ENCODE measurements around the gene KCNN4. TPM values are rescaled to one million over a fixed set of nuclear protein-coding genes. Genes with fewer than 3 reads are reported as not detected.

KCNN4 gene
- polyA plus RNA-seq, 1 of the 3 experiments (the other 2 are of a cell fraction), result 22.2 TPM

DNA sequence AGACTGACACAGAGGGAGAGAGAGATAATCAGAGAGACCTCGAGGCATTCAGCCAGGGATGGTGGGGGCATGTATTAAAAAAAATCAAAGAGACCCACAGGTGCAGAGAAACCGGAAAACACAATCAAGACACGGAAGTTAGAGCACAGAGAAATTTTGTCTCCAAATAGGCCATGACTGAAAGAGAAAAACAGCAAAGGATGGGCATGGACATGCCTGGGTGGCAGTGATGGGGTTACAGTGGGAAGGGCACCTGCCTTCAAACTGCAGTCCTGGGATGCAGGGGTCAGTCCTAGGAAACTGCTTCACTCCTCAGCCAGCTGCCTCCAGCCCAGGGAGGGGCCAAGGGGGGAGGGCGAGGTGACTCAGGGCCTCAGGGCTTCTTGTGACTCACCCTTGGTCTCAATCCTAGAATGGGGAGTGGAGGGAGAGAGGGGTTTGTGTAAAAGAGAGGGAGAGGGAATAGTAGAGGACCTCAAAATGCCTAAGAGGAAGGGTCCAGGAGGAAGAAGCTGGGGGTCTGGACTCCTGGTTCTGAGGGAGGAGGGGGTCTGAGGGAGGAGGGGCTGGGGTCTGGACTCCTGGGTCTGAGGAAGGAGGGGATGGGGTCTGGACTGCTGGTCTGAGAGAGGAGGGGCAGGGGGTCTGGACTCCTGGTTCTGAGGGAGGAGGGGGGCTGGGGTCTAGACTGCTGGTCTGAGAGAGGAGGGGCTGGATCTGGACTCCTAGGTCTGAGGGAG, 3.6 kb upstream of the KCNN4 start (continued):
- TF ChIP-seq, protein P1, sequence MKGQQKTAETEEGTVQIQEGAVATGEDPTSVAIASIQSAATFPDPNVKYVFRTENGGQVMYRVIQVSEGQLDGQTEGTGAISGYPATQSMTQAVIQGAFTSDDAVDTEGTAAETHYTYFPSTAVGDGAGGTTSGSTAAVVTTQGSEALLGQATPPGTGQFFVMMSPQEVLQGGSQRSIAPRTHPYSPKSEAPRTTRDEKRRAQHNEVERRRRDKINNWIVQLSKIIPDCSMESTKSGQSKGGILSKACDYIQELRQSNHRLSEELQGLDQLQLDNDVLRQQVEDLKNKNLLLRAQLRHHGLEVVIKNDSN (IDR thresholded peaks at IDR 0.05; ENCODE audit: borderline replicate concordance, low read depth), result no peak
- TF ChIP-seq GABPA (IDR thresholded peaks at IDR 0.05; ENCODE audit: low read depth), result no peak

DNA sequence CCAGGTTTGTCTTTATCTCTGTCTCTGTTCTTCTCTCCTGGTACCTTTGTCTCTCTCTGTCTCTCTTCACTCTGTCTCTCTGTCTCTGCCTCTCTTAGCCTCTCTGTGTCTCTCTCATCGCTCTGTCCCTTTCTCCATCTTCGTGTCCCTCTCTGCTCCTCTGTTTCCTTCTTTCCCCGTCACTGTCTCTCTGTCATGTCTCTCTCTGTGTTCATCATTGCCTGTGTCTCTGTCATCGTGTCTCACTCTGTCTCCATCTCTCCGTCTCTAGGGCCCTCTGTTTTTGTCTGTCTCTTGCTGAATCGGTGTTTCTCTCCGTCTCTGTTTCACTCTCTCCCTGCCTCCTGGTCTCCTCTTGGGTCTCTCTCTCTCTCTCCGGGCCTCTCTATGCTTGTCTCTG, 2.9 kb upstream of the KCNN4 start:
- Histone ChIP-seq H3F3A (replicated peaks; ENCODE audit: insufficient read depth) (peaks cover 9% of the 10 kb centered on the region), H3K9ac (no peak overlapping the region), H3K9me3 (no peaks in the 10 kb centered on the region), H3K9me2 (no peaks in the 10 kb centered on the region), H2AFZ (ENCODE audit: low read depth) (no peak overlapping the region; the same call in 1 of the 2 replicates), H3K36me3 (replicated peaks in 1 of 2; ENCODE audit: control insufficient read depth in 1 of 2, insufficient read depth in 2 of 2, low read length in 1 of 2) (no peaks in the 10 kb centered on the region), H3K27me3 (ENCODE audit: insufficient read depth) (no peaks in the 10 kb centered on the region), H3K4me2 (no peak overlapping the region), H3K4me3 (ENCODE audit: low read depth in 2 of 2, low read length in 1 of 2) (no peak overlapping the region), H3K27ac (ENCODE audit: low read depth in 2 of 2, low read length in 1 of 2) (no peak overlapping the region), H4K20me1 (ENCODE audit: insufficient read depth) (no peaks in the 10 kb centered on the region), H3K79me2 (ENCODE audit: insufficient read depth) (no peaks in the 10 kb centered on the region), H3K4me1 (ENCODE audit: control insufficient read depth in 1 of 2, insufficient read depth in 2 of 2, low read depth in 1 of 2, low read length in 1 of 2) (peaks cover 3 to 20% of the 10 kb centered on the region in 2 experiments; a peak in 3 of 4 replicates)
- no peak for DNase-seq
- TF ChIP-seq GATA2 (CRISPR knock-in tag; IDR thresholded peaks at IDR 0.05) (no peak), EP300 (IDR thresholded peaks at IDR 0.05; ENCODE audit: borderline replicate concordance in 1 of 2, low read depth in 1 of 2, low read length in 1 of 2) (no peak)
- TF ChIP-seq, protein P2, sequence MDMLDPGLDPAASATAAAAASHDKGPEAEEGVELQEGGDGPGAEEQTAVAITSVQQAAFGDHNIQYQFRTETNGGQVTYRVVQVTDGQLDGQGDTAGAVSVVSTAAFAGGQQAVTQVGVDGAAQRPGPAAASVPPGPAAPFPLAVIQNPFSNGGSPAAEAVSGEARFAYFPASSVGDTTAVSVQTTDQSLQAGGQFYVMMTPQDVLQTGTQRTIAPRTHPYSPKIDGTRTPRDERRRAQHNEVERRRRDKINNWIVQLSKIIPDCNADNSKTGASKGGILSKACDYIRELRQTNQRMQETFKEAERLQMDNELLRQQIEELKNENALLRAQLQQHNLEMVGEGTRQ (IDR thresholded peaks at IDR 0.05; ENCODE audit: borderline replicate concordance, low read depth, low read length), result no peak
- WGBS (ENCODE audit: low lambda C conversion rate), result 88% methylated on average over 8 of the region's 8 CpGs
- CTCF ChIA-PET, result interaction anchor here (0.7 to 5.2 kb wide), 3 partner anchors 39 to 229 kb away, joined by 3 to 79 read pairs (median 7); no protein-coding TSS in a partner anchor
- POLR2A ChIA-PET, result no interaction called here

DNA sequence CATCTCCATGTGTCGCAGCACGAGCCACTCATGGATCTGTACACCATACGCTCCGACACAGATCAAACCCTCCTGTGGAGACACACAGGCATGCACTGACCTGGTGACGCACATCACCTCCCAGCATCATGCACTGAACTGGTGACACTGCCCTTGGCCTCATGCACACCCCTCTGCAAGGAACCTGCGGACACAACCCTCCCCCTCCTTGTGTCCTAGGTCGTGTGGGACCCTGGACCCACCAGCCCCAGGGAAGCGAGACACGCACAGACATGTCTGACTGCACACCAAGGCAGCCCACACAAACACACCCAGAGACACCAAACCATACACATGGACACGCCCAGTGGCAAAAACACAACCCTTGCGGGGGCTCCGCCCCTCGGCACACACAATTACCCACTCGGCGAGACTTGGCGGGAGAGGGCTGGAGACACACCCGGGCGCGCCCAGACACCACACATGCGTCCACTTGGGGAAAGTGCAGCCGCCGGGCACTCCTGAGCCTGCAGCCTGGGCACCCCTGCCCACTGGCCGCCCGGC, 2.0 kb upstream of the KCNN4 start:
- Histone ChIP-seq H3K4me3 (ENCODE audit: low read depth in 2 of 2, low read length in 1 of 2) (no peak overlapping the region), H3K79me2 (ENCODE audit: insufficient read depth) (no peaks in the 10 kb centered on the region), H3F3A (replicated peaks; ENCODE audit: insufficient read depth) (peaks cover 14% of the 10 kb centered on the region), H2AFZ (ENCODE audit: low read depth) (no peak overlapping the region), H3K27ac (ENCODE audit: low read depth in 2 of 2, low read length in 1 of 2) (no peak overlapping the region), H3K9me3 (no peaks in the 10 kb centered on the region), H4K20me1 (ENCODE audit: insufficient read depth) (no peaks in the 10 kb centered on the region), H3K9me2 (no peaks in the 10 kb centered on the region), H3K9ac (no peak overlapping the region), H3K27me3 (ENCODE audit: insufficient read depth) (no peaks in the 10 kb centered on the region), H3K4me2 (no peak overlapping the region), H3K4me1 (ENCODE audit: control insufficient read depth in 1 of 2, insufficient read depth in 2 of 2, low read depth in 1 of 2, low read length in 1 of 2) (peaks cover 5 to 26% of the 10 kb centered on the region in 2 experiments; a peak in 3 of 4 replicates), H3K36me3 (replicated peaks in 1 of 2; ENCODE audit: control insufficient read depth in 1 of 2, insufficient read depth in 2 of 2, low read length in 1 of 2) (no peaks in the 10 kb centered on the region)
- no peak for DNase-seq
- ChIA-PET CTCF (no interaction called here), POLR2A (no interaction called here)
- 75% methylated on average over 18 of the region's 24 CpGs for WGBS (ENCODE audit: low lambda C conversion rate)
- no peak for TF ChIP-seq JUND (IDR thresholded peaks at IDR 0.05)
- no peak for TF ChIP-seq TEAD4 (IDR thresholded peaks at IDR 0.05; ENCODE audit: borderline replicate concordance, insufficient read depth)
- TF ChIP-seq TAF1 (IDR thresholded peaks at IDR 0.05; ENCODE audit: borderline replicate concordance, low read depth, low read length), result no peak

All from SK-N-SH (cell line).